ENCODE data around the gene AKAP6.

The AKAP6 gene

GRCh38 chr14:32331206-32331605 lies 2.1 kb downstream of the AKAP6 start:
- DNase-seq, result no peak

GRCh38 chr14:32332415-32333316 lies 3.6 kb downstream of the AKAP6 start:
- no peak for DNase-seq

- no peak for DNase-seq
Measured at GRCh38 chr14:32336702-32337101, 7.6 kb downstream of the AKAP6 start.

- DNase-seq, result no peak
Measured at GRCh38 chr14:32337759-32338158, 8.7 kb downstream of the AKAP6 start.

- DNase-seq, result no peak
Measured at GRCh38 chr14:32339188-32339587, 10.1 kb downstream of the AKAP6 start.

GRCh38 chr14:32341947-32342846 lies 13.1 kb downstream of the AKAP6 start:
- DNase-seq, result no peak

- no peak for DNase-seq
Measured at GRCh38 chr14:32342847-32343194, 13.7 kb downstream of the AKAP6 start.

- DNase-seq, result no peak
Measured at GRCh38 chr14:32343926-32344430, 14.9 kb downstream of the AKAP6 start.

- no peak for DNase-seq
Measured at GRCh38 chr14:32345311-32345791, 16.3 kb downstream of the AKAP6 start.

- no peak for DNase-seq
Measured at GRCh38 chr14:32349322-32349721, 20.2 kb downstream of the AKAP6 start.

GRCh38 chr14:32350020-32350419 lies 20.9 kb downstream of the AKAP6 start:
- no peak for DNase-seq

- DNase-seq, result no peak
Measured at GRCh38 chr14:32352631-32353030, 23.5 kb downstream of the AKAP6 start.

GRCh38 chr14:32354716-32355115 lies 25.6 kb downstream of the AKAP6 start:
- no peak for DNase-seq

- no peak for DNase-seq
Measured at GRCh38 chr14:32358781-32359180, 29.7 kb downstream of the AKAP6 start.

- DNase-seq, result no peak
Measured at GRCh38 chr14:32361674-32362073, 32.6 kb downstream of the AKAP6 start.

GRCh38 chr14:32363761-32364160 lies 34.7 kb downstream of the AKAP6 start:
- DNase-seq, result no peak

- no peak for DNase-seq
Measured at GRCh38 chr14:32364941-32365340, 35.8 kb downstream of the AKAP6 start.

- peak; percentile 56 for DNase-seq
Measured at GRCh38 chr14:32366256-32366879, 37.3 kb downstream of the AKAP6 start.

GRCh38 chr14:32366986-32367385 lies 37.9 kb downstream of the AKAP6 start:
- peak; percentile 36 for DNase-seq

GRCh38 chr14:32367516-32367915 lies 38.4 kb downstream of the AKAP6 start:
- no peak for DNase-seq

GRCh38 chr14:32368107-32368506 lies 39.0 kb downstream of the AKAP6 start:
- no peak for DNase-seq

- no peak for DNase-seq
Measured at GRCh38 chr14:32370714-32371113, 41.6 kb downstream of the AKAP6 start.

GRCh38 chr14:32372154-32372553 lies 43.1 kb downstream of the AKAP6 start:
- DNase-seq, result no peak

Measured in left hindlimb (tissue), 1 donor.